Spleen (tissue), 11 donors: ENCODE measurements around the gene ZNF775. TPM values are rescaled to one million over a fixed set of nuclear protein-coding genes. Genes with fewer than 3 reads are reported as not detected.

Source experiments
- DNase-seq: peaks from one replicate; pipeline ENCODE4 v3.0.0-alpha.2; 2020
- H3K27ac ChIP-seq, 8 donors: fragments of 200-600 bp; sonication (generic) in 7 of 8; 1 replicate in 4 of 8; 2 replicates in 4 of 8; pipeline versions ENCODE4 v1.5.0 to v1.8.0; 2016 to 2021; ENCODE audit warnings: inconsistent platforms in 4 of 8, mild to moderate bottlenecking in 4 of 8, moderate library complexity in 1 of 8
- H3K27me3 ChIP-seq, 7 donors: fragments of 200-600 bp; sonication (generic) in 6 of 7; replicated peaks in 1 of 7; 1 replicate in 4 of 7; 2 replicates in 3 of 7; pipeline versions ENCODE4 v1.5.0 to v1.8.0; 2016 to 2021; ENCODE audit warnings: inconsistent platforms in 3 of 7, mild to moderate bottlenecking in 1 of 7
- H3K36me3 ChIP-seq, 6 donors: fragments of 200-600 bp; sonication (generic) in 5 of 6; 1 replicate in 4 of 6; 2 replicates in 2 of 6; pipeline versions ENCODE4 v1.5.0 to v1.8.0; 2016 to 2021; ENCODE audit warnings: inconsistent platforms in 2 of 6
- H3K4me1 ChIP-seq, 6 donors: fragments of 200-600 bp; sonication (generic) in 5 of 6; 1 replicate in 3 of 6; 2 replicates in 3 of 6; pipeline versions ENCODE4 v1.5.0 to v1.8.0; 2016 to 2021; ENCODE audit warnings: inconsistent platforms in 3 of 6
- H3K4me3 ChIP-seq, 8 donors: fragments of 200-600 bp; sonication (generic) in 7 of 8; 1 replicate in 4 of 8; 2 replicates in 4 of 8; pipeline versions ENCODE4 v1.5.0 to v1.8.0; 2016 to 2021; ENCODE audit warnings: inconsistent platforms in 4 of 8, mild to moderate bottlenecking in 4 of 8, moderate library complexity in 2 of 8
- H3K9me3 ChIP-seq, 8 donors: fragments of 200-600 bp; sonication (generic) in 7 of 8; 1 replicate in 4 of 8; 2 replicates in 4 of 8; pipeline versions ENCODE4 v1.5.0 to v1.8.0; 2016 to 2021; ENCODE audit warnings: inconsistent platforms in 4 of 8
- CTCF ChIP-seq, 11 experiments: fragments of 200-600 bp in 7 of 11; fragments of 450-650 bp in 4 of 11; sonication (generic) in 4 of 11; IDR thresholded peaks in 8 of 11; conservative IDR thresholded peaks in 3 of 11; 1 replicate in 7 of 11; 2 replicates in 4 of 11; pipeline versions ENCODE4 v1.4.0 to v1.8.0; 2016 to 2021; ENCODE audit warnings: antibody characterized with exemption in 11 of 11, inconsistent platforms in 4 of 11, mild to moderate bottlenecking in 1 of 11
- POLR2A ChIP-seq, 3 donors: fragments of 450-650 bp; IDR thresholded peaks; one replicate each; pipeline ENCODE4 v1.5.1; 2017; ENCODE audit warnings: antibody characterized with exemption in 3 of 3, mild to moderate bottlenecking in 1 of 3
- POLR2AphosphoS5 ChIP-seq, 3 donors: sonication (generic); formaldehyde crosslinking; IDR thresholded peaks; one replicate each; pipeline ENCODE4 v1.5.1; 2017; ENCODE audit warnings: antibody characterized with exemption in 3 of 3
- WGBS, 5 donors: extraction: QIAGEN DNeasy Blood & Tissue Kit in 3 of 5; methylation state at CpG; one replicate each; pipeline versions ENCODE4 v1.1.5 to v1.1.7; 2013 to 2018; 5-methylcytosine and 5-hydroxymethylcytosine counted together
- intact Hi-C: fragments of 100-400 bp; cut with DNase I; formaldehyde crosslinking; loops from one replicate; pipeline ENCODE4 v1.15.0; 2023; ENCODE audit warnings: low total_unique reads
- polyA plus RNA-seq, 3 donors: library from polyadenylated mRNA; stranded (reverse); fragments of 200-250 nt; gene quantifications; one replicate each; pipeline ENCODE4 v1.2.1, GENCODE V29; 2013
- total RNA-seq, 7 donors: library from RNA; depleted of rRNA in 3 of 7; stranded (reverse); fragments of >200 nt in 3 of 7; fragmentation: NEBNext Ultra II Directional in 4 of 7; extraction: Animal tissue kit (Norgen Biotek cat#: 25700) in 4 of 7; gene quantifications; one replicate each; pipeline versions ENCODE4 v1.1.0 to v1.2.1, GENCODE V29; 2016 to 2021
- donor health status: healthy with polysubstance abuse.
- donor health status: DM: no; HTN: no; CAD: no; lungs with moderate emphysema.
- donor health status: DM: no; HTN: no; CAD: no.
- donor health status: Bipolar disorder and iron deficiency.
- donor health status: healthy.
- donor health status: DM: no; HTN: no; CAD: no.
- donor health status: DM: yes; HTN: yes; CAD: no.

The ZNF775 gene
- total and polyA plus RNA-seq, 10 donors: 2.0 to 5.7 (median 4.2) TPM

- Histone ChIP-seq H3K9me3 (no peaks in the 10 kb centered on the region), H3K4me1 (peaks cover 27 to 93% (median 78%) of the 10 kb centered on the region in 6 donors), H3K27ac (peak within 1 kb of the TSS; percentile 94 to 99 (median 97)), H3K36me3 (peaks cover 0 to 36% (median 25%) of the 10 kb centered on the region in 6 donors), H3K4me3 (peak within 1 kb of the TSS; percentile 54 to 94 (median 84)), H3K27me3 (no peaks in the 10 kb centered on the region)
- peak in 2 of 3 donors; percentile 27 to 46 for TF ChIP-seq POLR2A (IDR thresholded peaks at IDR 0.05)
- no peak for TF ChIP-seq CTCF (IDR thresholded peaks at IDR 0.05 in 8 of 11, conservative IDR thresholded peaks at IDR 0.05 in 3 of 11)
- peak; percentile 85 to 89 (median 88) for TF ChIP-seq POLR2AphosphoS5 (IDR thresholded peaks at IDR 0.05)
- 0 to 1% (median 1%) methylated on average over 43 to 85 of the region's 85 CpGs for WGBS, 5 donors
- intact Hi-C loops: no loop called here
- DNase-seq: peak; percentile 98
Observed at GRCh38 chr7:150368096-150368883, 10.8 kb upstream of the ZNF775 start, which contains the start of gene REPIN1. Gene REPIN1, plus strand, starts transcription at chr7:150368822. Its CDS starts 890 bp downstream, at chr7:150369712.

- Histone ChIP-seq H3K36me3 (peaks cover 0 to 44% (median 32%) of the 10 kb centered on the region in 6 donors), H3K4me1 (peaks cover 27 to 93% (median 77%) of the 10 kb centered on the region in 6 donors), H3K27ac (peak overlapping the region; percentile 94 to 99 (median 97)), H3K27me3 (no peaks in the 10 kb centered on the region), H3K9me3 (no peaks in the 10 kb centered on the region), H3K4me3 (peak overlapping the region; percentile 54 to 94 (median 84))
- intact Hi-C loops: no loop called here
- DNase-seq: peak; percentile 93
- WGBS, 5 donors: 0 to 2% (median 1%) methylated on average over 29 to 58 of the region's 58 CpGs
- peak in 1 of 11 experiments; percentile 17 for TF ChIP-seq CTCF (IDR thresholded peaks at IDR 0.05 in 8 of 11, conservative IDR thresholded peaks at IDR 0.05 in 3 of 11)
- peak in 2 of 3 donors; percentile 43 to 45 for TF ChIP-seq POLR2AphosphoS5 (IDR thresholded peaks at IDR 0.05)
- TF ChIP-seq POLR2A (IDR thresholded peaks at IDR 0.05): no peak
Observed at GRCh38 chr7:150368884-150369747, 10.0 kb upstream of the ZNF775 start.

GRCh38 chr7:150369748-150370501 lies 9.2 kb upstream of the ZNF775 start:
- H3K4me1 ChIP-seq: peaks cover 27 to 93% (median 74%) of the 10 kb centered on the region in 6 donors
- H3K36me3 ChIP-seq: peaks cover 0 to 52% (median 35%) of the 10 kb centered on the region in 6 donors
- no peak for TF ChIP-seq POLR2AphosphoS5 (IDR thresholded peaks at IDR 0.05)
- TF ChIP-seq POLR2A (IDR thresholded peaks at IDR 0.05): no peak
- no peak for TF ChIP-seq CTCF (IDR thresholded peaks at IDR 0.05 in 8 of 11, conservative IDR thresholded peaks at IDR 0.05 in 3 of 11)
- H3K9me3 ChIP-seq: no peaks in the 10 kb centered on the region
- DNase-seq: peak; percentile 78
- H3K27me3 ChIP-seq: no peaks in the 10 kb centered on the region
- intact Hi-C loops: no loop called here
- peak overlapping the region; percentile 94 to 99 (median 97) for H3K27ac ChIP-seq
- 27 to 36% (median 30%) methylated on average over 16 to 23 of the region's 23 CpGs for WGBS, 5 donors
- H3K4me3 ChIP-seq: peak overlapping the region; percentile 54 to 94 (median 84)
